H1 (cell line): ENCODE results near the gene IRS1. TPM values are rescaled to one million over a fixed set of nuclear protein-coding genes. Genes with fewer than 3 reads are reported as not detected.

ENCODE experiments used
- JUND ChIP-seq: IDR thresholded peaks from 2 replicates; pipeline ENCODE4 v1.6.1; 2011; ENCODE audit warnings: mild to moderate bottlenecking, improper control_type of control experiment, low read length
- TAF1 ChIP-seq: IDR thresholded peaks from 2 replicates; pipeline ENCODE4 v1.6.1; 2011; ENCODE audit warnings: mild to moderate bottlenecking, low read depth, low read length
- polyA plus RNA-seq, 7 experiments: library from polyadenylated mRNA; depleted of rRNA in 3 of 7; stranded (reverse) in 5 of 7; unstranded in 2 of 7; fragments of >200 nt in 5 of 7; fragments of 200-250 nt in 2 of 7; gene quantifications; 1 replicate in 5 of 7; 2 replicates in 1 of 7; 4 replicates in 1 of 7; pipeline versions ENCODE4 v1.2.1 to v1.2.3, GENCODE V29; 2011 to 2013; ENCODE audit warnings: missing spikeins in 2 of 7, mixed read lengths in 2 of 7
- total RNA-seq: library from RNA; stranded (reverse); fragmentation: NEBNext Ultra II Directional; extraction: Animal tissue kit (Norgen Biotek cat#: 25700); gene quantifications from 2 replicates; pipeline ENCODE4 v1.2.1, GENCODE V29; 2021
- TF ChIP-seq, protein P1 (sequence below): IDR thresholded peaks from 2 replicates; pipeline ENCODE4 v1.6.1; 2011; ENCODE audit warnings: low read depth, mild to moderate bottlenecking, low read length; ENCODE audit not compliant: insufficient read depth

Gene IRS1
- total and polyA plus RNA-seq, 2 of the 8 experiments (the other 6 are each of a cell fraction or from before 2014, with no cell fraction given) = 9.1 to 26.9 TPM

DNA sequence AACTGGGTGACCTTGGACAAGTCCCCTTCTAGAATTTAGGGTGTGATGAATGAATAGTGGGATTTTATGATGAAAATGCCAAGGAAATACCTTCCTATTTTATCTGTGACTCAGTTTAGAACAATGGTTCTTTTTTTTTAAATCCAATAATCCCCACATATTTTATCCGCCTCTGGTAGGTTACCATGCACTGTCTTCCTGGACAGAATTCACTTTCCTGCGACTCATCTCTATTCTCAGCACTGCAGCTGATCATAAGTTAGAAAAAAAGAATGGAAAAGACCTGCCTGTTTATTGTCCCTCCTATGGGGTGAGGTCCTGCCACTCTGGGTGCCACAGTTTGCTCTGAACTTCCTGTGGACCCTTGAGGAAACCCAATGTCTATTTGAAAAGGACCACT is 73.1 kb downstream of the IRS1 start (continued):
- TF ChIP-seq, protein P1, sequence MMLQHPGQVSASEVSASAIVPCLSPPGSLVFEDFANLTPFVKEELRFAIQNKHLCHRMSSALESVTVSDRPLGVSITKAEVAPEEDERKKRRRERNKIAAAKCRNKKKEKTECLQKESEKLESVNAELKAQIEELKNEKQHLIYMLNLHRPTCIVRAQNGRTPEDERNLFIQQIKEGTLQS = no peak
- no peak for TF ChIP-seq JUND
- no peak for TF ChIP-seq TAF1
- TF ChIP-seq, all 59 proteins: peak for 0
